WTC11 (cell line): ENCODE results near the gene ZDHHC8. TPM values are rescaled to one million over a fixed set of nuclear protein-coding genes. Genes with fewer than 3 reads are reported as not detected.

Experiments
- ATAC-seq: fragments of 200-7000 bp; cut with Tn5 transposase; 2 replicates; pipeline ENCODE4 v1.10.0; 2021; ENCODE audit warnings: mild to moderate bottlenecking, moderate library complexity
- CTCF ChIA-PET: fragments of 300-600 bp; sonication (Branson Sonifier 250); formaldehyde crosslinking; loops from one replicate; lab custom pipeline; 2021; ENCODE audit warnings: antibody characterized with exemption; lab: Charles Lee
- POLR2A ChIA-PET: fragments of 350-600 bp; sonication (Branson Sonifier 250); formaldehyde crosslinking; loops from one replicate; lab custom pipeline; 2021; ENCODE audit warnings: antibody characterized with exemption; lab: Charles Lee
- DNase-seq: peaks from one replicate; pipeline ENCODE4 v3.0.0; 2021; ENCODE audit warnings: low spot score
- H3K27ac Mint-ChIP-seq: 2 replicates; pipeline ENCODE4 v1.8.0; 2021; ENCODE audit warnings: mixed read lengths
- H3K27me3 Mint-ChIP-seq: 2 replicates; pipeline ENCODE4 v1.8.0; 2021; ENCODE audit warnings: low read depth, mild to moderate bottlenecking, moderate library complexity, mixed read lengths
- H3K36me3 Mint-ChIP-seq: 2 replicates; pipeline ENCODE4 v1.8.0; 2021; ENCODE audit warnings: mixed read lengths
- H3K4me1 Mint-ChIP-seq: 2 replicates; pipeline ENCODE4 v1.8.0; 2022; ENCODE audit warnings: mixed read lengths
- H3K4me3 Mint-ChIP-seq: 2 replicates; pipeline ENCODE4 v1.8.0; 2021; ENCODE audit warnings: mild to moderate bottlenecking, moderate library complexity, mixed read lengths
- H3K9me3 Mint-ChIP-seq: 2 replicates; pipeline ENCODE4 v1.8.0; 2021; ENCODE audit warnings: mixed read lengths
- ATF6 ChIP-seq: sonication (generic); formaldehyde crosslinking; IDR thresholded peaks from 2 replicates; pipeline ENCODE4 v1.8.1; 2023; ENCODE audit warnings: mild to moderate bottlenecking, missing genetic modification reagents
- CREM ChIP-seq: sonication (generic); formaldehyde crosslinking; IDR thresholded peaks from 2 replicates; pipeline ENCODE4 v1.8.1; 2022; ENCODE audit warnings: mild to moderate bottlenecking, missing genetic modification reagents, moderate library complexity
- ESRRA ChIP-seq: sonication (generic); formaldehyde crosslinking; IDR thresholded peaks from 2 replicates; pipeline ENCODE4 v1.8.1; 2022; ENCODE audit warnings: mild to moderate bottlenecking, missing genetic modification reagents, borderline replicate concordance
- ETV6 ChIP-seq: sonication (generic); formaldehyde crosslinking; IDR thresholded peaks from 2 replicates; pipeline ENCODE4 v1.8.1; 2022; ENCODE audit warnings: mild to moderate bottlenecking, missing genetic modification reagents
- GRHL2 ChIP-seq: fragments of 250-450 bp; sonication (Bioruptor Pico); IDR thresholded peaks from 2 replicates; pipeline ENCODE4 v1.8.0; 2022; ENCODE audit warnings: mild to moderate bottlenecking, moderate library complexity; ENCODE audit not compliant: insufficient replicate concordance, severe bottlenecking
- MAX ChIP-seq: sonication (generic); formaldehyde crosslinking; IDR thresholded peaks from 2 replicates; pipeline ENCODE4 v1.8.0; 2022; ENCODE audit warnings: mild to moderate bottlenecking, missing genetic modification reagents
- NFATC4 ChIP-seq: fragments of 250-450 bp; sonication (Bioruptor Pico); IDR thresholded peaks from 2 replicates; pipeline ENCODE4 v1.9.0; 2021; ENCODE audit warnings: mild to moderate bottlenecking
- NR2C2 ChIP-seq: sonication (generic); formaldehyde crosslinking; IDR thresholded peaks from 2 replicates; pipeline ENCODE4 v1.8.0; 2022; ENCODE audit warnings: mild to moderate bottlenecking, missing genetic modification reagents
- SOX15 ChIP-seq: fragments of 250-450 bp; sonication (Bioruptor Pico); IDR thresholded peaks from 2 replicates; pipeline ENCODE4 v1.9.0; 2021; ENCODE audit warnings: mild to moderate bottlenecking
- TEAD1 ChIP-seq: sonication (generic); formaldehyde crosslinking; IDR thresholded peaks from 2 replicates; pipeline ENCODE4 v1.8.0; 2022; ENCODE audit warnings: mild to moderate bottlenecking, missing genetic modification reagents
- ZBTB21 ChIP-seq: sonication (generic); formaldehyde crosslinking; IDR thresholded peaks from 2 replicates; pipeline ENCODE4 v1.8.1; 2023; ENCODE audit warnings: mild to moderate bottlenecking, missing genetic modification reagents, borderline replicate concordance
- ZNF232 ChIP-seq: sonication (generic); formaldehyde crosslinking; IDR thresholded peaks from 2 replicates; pipeline ENCODE4 v1.8.0; 2022; ENCODE audit warnings: mild to moderate bottlenecking, missing genetic modification reagents
- ZNF671 ChIP-seq: fragments of 250-450 bp; sonication (Bioruptor Pico); IDR thresholded peaks from 2 replicates; pipeline ENCODE4 v1.8.0; 2021; ENCODE audit warnings: mild to moderate bottlenecking
- total RNA-seq: library from RNA; stranded (reverse); gene quantifications from 3 replicates; pipeline ENCODE4 v1.2.3, GENCODE V29; 2021
- TF ChIP-seq, protein P1 (sequence below): sonication (generic); formaldehyde crosslinking; IDR thresholded peaks from 2 replicates; pipeline ENCODE4 v1.8.0; 2023; ENCODE audit warnings: mild to moderate bottlenecking, missing genetic modification reagents
- TF ChIP-seq, protein P2 (sequence below): fragments of 250-450 bp; sonication (Bioruptor Pico); IDR thresholded peaks from 2 replicates; pipeline ENCODE4 v1.9.0; 2021; ENCODE audit warnings: mild to moderate bottlenecking
- TF ChIP-seq, protein P3 (sequence below): sonication (generic); formaldehyde crosslinking; IDR thresholded peaks from 2 replicates; pipeline ENCODE4 v1.8.0; 2023; ENCODE audit warnings: missing genetic modification reagents

ZDHHC8 gene
- total RNA-seq, 1 experiment from 2014 or later = 79.7 TPM

DNA sequence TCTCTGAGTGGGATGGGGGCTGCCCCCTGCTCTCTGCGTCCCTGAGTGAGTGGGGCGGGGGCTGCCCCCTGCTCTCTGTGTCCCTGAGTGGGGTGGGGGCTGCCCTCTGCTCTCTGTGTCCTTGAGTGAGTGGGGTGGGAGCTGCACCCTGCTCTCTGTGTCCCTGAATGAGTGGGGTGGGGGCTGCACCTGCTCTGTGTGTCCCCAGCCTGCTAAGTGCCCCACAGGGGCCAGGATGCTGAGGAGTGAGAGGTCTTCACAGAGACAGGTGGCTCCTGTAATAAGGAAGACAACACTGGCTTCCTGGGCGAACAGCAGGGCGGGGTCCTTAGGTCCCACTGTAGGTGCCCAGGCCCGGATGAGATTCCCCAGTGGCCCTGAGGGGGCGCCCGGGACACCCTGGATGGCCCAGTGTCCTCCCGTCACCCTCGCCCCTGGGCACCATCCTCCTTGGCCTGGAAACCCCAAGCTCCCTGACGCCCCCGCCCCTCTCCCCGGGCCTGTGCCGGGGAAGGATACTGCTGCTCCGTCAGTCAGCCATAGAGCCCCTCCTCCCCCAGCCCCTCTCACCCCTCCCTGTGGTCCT, 23.1 kb downstream of the ZDHHC8 start:
- POLR2A ChIA-PET = no interaction called here
- CTCF ChIA-PET = interaction anchor here (0.6 to 2.9 kb wide), 19 partner anchors 10 to 264 kb away, joined by 3 to 30 read pairs (median 5); partner anchors contain the start of genes DGCR6L and ZDHHC8
- Mint-ChIP-seq H3K36me3 (no peaks in the 10 kb centered on the region), H3K4me1 (peaks cover 7% of the 10 kb centered on the region), H3K27me3 (no peaks in the 10 kb centered on the region), H3K27ac (no peak overlapping the region), H3K4me3 (no peak overlapping the region), H3K9me3 (no peaks in the 10 kb centered on the region)
- DNase-seq (no peak), ATAC-seq (peak; percentile 10; the same call in 1 of the 2 replicates)
- TF ChIP-seq, protein P1, sequence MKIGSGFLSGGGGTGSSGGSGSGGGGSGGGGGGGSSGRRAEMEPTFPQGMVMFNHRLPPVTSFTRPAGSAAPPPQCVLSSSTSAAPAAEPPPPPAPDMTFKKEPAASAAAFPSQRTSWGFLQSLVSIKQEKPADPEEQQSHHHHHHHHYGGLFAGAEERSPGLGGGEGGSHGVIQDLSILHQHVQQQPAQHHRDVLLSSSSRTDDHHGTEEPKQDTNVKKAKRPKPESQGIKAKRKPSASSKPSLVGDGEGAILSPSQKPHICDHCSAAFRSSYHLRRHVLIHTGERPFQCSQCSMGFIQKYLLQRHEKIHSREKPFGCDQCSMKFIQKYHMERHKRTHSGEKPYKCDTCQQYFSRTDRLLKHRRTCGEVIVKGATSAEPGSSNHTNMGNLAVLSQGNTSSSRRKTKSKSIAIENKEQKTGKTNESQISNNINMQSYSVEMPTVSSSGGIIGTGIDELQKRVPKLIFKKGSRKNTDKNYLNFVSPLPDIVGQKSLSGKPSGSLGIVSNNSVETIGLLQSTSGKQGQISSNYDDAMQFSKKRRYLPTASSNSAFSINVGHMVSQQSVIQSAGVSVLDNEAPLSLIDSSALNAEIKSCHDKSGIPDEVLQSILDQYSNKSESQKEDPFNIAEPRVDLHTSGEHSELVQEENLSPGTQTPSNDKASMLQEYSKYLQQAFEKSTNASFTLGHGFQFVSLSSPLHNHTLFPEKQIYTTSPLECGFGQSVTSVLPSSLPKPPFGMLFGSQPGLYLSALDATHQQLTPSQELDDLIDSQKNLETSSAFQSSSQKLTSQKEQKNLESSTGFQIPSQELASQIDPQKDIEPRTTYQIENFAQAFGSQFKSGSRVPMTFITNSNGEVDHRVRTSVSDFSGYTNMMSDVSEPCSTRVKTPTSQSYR (CRISPR knock-in tag) = no peak
- no peak for TF ChIP-seq ATF6 (CRISPR knock-in tag)
- no peak for TF ChIP-seq ZBTB21 (CRISPR knock-in tag)
- TF ChIP-seq ZNF232 (CRISPR knock-in tag) = no peak
- TF ChIP-seq MAX (CRISPR knock-in tag) = no peak
- TF ChIP-seq, protein P2, sequence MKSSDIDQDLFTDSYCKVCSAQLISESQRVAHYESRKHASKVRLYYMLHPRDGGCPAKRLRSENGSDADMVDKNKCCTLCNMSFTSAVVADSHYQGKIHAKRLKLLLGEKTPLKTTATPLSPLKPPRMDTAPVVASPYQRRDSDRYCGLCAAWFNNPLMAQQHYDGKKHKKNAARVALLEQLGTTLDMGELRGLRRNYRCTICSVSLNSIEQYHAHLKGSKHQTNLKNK (CRISPR knock-in tag) = no peak
- no peak for TF ChIP-seq SOX15 (CRISPR knock-in tag)

DNA sequence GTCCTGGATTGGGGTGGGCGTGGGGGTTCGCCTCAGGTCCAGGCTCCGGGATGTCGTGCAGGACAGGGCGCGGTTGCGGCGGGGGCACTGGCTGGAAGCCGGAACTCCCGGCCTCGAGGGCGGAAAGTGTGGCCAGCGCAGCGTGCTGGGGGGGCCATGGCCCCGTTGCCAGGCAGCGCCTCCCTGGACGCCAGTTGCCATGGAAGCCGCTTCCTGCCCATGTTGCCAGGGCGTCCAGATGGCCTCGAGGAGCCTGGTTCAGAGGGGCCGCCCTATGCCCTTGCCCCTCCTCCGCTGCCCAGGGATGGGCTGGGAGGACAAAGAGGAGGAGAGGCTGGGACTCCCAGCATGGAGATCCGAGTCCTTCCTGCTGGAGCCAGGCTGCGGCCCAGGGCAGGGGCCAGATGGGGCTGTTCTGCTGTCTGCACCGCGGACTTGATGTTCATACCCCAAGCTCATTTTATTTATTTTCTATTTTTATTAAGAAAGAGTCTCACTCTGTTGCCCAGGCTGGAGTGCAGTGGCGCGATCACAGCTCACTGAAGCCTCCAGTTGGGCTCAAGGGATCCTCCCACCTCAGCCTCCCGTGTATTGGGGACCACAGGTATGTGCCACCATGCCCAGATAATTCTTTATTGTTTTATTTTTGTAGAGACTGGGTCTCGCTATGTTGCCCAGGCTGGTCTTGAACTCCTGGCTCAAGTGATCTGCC, 23.9 kb downstream of the ZDHHC8 start:
- TF ChIP-seq NFATC4 (CRISPR knock-in tag) = no peak
- no peak for TF ChIP-seq CREM
- TF ChIP-seq, protein P3, sequence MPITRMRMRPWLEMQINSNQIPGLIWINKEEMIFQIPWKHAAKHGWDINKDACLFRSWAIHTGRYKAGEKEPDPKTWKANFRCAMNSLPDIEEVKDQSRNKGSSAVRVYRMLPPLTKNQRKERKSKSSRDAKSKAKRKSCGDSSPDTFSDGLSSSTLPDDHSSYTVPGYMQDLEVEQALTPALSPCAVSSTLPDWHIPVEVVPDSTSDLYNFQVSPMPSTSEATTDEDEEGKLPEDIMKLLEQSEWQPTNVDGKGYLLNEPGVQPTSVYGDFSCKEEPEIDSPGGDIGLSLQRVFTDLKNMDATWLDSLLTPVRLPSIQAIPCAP (CRISPR knock-in tag) = no peak
- no peak for TF ChIP-seq ETV6
- no peak for TF ChIP-seq TEAD1 (CRISPR knock-in tag)
- TF ChIP-seq NR2C2 (CRISPR knock-in tag) = no peak
- no peak for TF ChIP-seq ZBTB21 (CRISPR knock-in tag)
- TF ChIP-seq, protein P2 (CRISPR knock-in tag) = no peak
- TF ChIP-seq ZNF232 (CRISPR knock-in tag) = no peak
- TF ChIP-seq GRHL2 (CRISPR knock-in tag) = no peak
- no peak for TF ChIP-seq ZNF671
- TF ChIP-seq ESRRA (CRISPR knock-in tag) = no peak
- ATAC-seq (no peak), DNase-seq (no peak)
- no peaks in the 10 kb centered on the region for H3K9me3 Mint-ChIP-seq
- no peak overlapping the region for H3K4me3 Mint-ChIP-seq
- no peak overlapping the region for H3K27ac Mint-ChIP-seq
- no peaks in the 10 kb centered on the region for H3K27me3 Mint-ChIP-seq
- CTCF ChIA-PET = interaction anchor here (0.6 to 3.2 kb wide), 7 partner anchors 25 to 1734 kb away, joined by 3 to 69 read pairs (median 12); partner anchors contain the start of gene ZDHHC8
- peaks cover 7% of the 10 kb centered on the region for H3K4me1 Mint-ChIP-seq
- H3K36me3 Mint-ChIP-seq = no peaks in the 10 kb centered on the region
- POLR2A ChIA-PET = no interaction called here
